Endothelial cell of umbilical vein (primary cell): ENCODE data around the gene ARPP19. TPM values are rescaled to one million over a fixed set of nuclear protein-coding genes. Genes with fewer than 3 reads are reported as not detected.

ENCODE experiments used
- BruUV-seq: library from RNA; stranded (reverse); fragments of 400-500 nt; replicated peaks from 2 replicates; lab custom pipeline; 2021; lab: Mats Ljungman, UMichigan
- CTCF ChIA-PET: fragments of 300-600, 350-600 bp; sonication (Branson Sonifier 250); formaldehyde crosslinking; loops from one replicate; lab custom pipeline; 2021; ENCODE audit warnings: antibody characterized with exemption, inconsistent platforms; lab: Charles Lee
- POLR2A ChIA-PET: fragments of 300-600, 350-600 bp; sonication (Branson Sonifier 250); formaldehyde crosslinking; loops from one replicate; lab custom pipeline; 2021; ENCODE audit warnings: antibody characterized with exemption, inconsistent platforms; lab: Charles Lee
- DNase-seq: peaks from one replicate; pipeline ENCODE4 v3.0.0-alpha.2; 2011; ENCODE audit warnings: low read depth, low spot score
- FAIRE-seq: peaks from 2 replicates; lab custom pipeline; 2011; peaks lifted over from hg19 to GRCh38; lab: Jason Lieb, UNC
- H2AFZ ChIP-seq: 2 replicates; pipeline ENCODE4 v1.6.0; 2012; ENCODE audit warnings: low read depth, low read length, control low read depth, inconsistent platforms
- H3K27ac ChIP-seq: 2 replicates; pipeline ENCODE4 v1.5.1; 2011; ENCODE audit warnings: low read depth, mild to moderate bottlenecking, control low read depth, low read length, moderate library complexity; ENCODE audit not compliant: insufficient read depth
- H3K27me3 ChIP-seq, 2 experiments: 2 replicates each; pipeline versions ENCODE4 v1.6.0 to v1.6.1; 2011; ENCODE audit warnings: low read length in 2 of 2, mixed read lengths in 1 of 2; ENCODE audit not compliant: control insufficient read depth in 2 of 2, insufficient read depth in 2 of 2
- H3K36me3 ChIP-seq, 2 experiments: 2 replicates in 1 of 2; 3 replicates in 1 of 2; pipeline ENCODE4 v1.5.1; 2011; ENCODE audit warnings: low read length in 2 of 2, mild to moderate bottlenecking in 1 of 2, moderate library complexity in 1 of 2; ENCODE audit not compliant: control insufficient read depth in 2 of 2, insufficient read depth in 2 of 2; ENCODE audit errors: extremely low read depth in 1 of 2
- H3K4me1 ChIP-seq: 3 replicates; pipeline ENCODE4 v1.5.1; 2011; ENCODE audit warnings: mild to moderate bottlenecking, low read length; ENCODE audit not compliant: control insufficient read depth, insufficient read depth; ENCODE audit errors: extremely low read depth
- H3K4me2 ChIP-seq: 2 replicates; pipeline ENCODE4 v1.6.1; 2011; ENCODE audit warnings: low read length, control low read depth, mixed read lengths; ENCODE audit not compliant: insufficient read depth
- H3K4me3 ChIP-seq, 3 experiments: fragments of 200-600 bp in 1 of 3; sonication (generic), shearing (Covaris generic) in 1 of 3; replicated peaks in 1 of 3; 2 replicates each; pipeline ENCODE4 v1.5.1; 2011 to 2016; ENCODE audit warnings: control low read depth in 3 of 3, low read length in 3 of 3, mild to moderate bottlenecking in 2 of 3, inconsistent platforms in 1 of 3, low read depth in 1 of 3, moderate library complexity in 1 of 3; ENCODE audit not compliant: insufficient read depth in 1 of 3
- H3K79me2 ChIP-seq: 2 replicates; pipeline ENCODE4 v1.6.0; 2012; ENCODE audit warnings: low read length, inconsistent platforms; ENCODE audit not compliant: control insufficient read depth, insufficient read depth
- H3K9ac ChIP-seq: replicated peaks from 2 replicates; pipeline ENCODE3; 2011; ENCODE audit warnings: low read length, control low read depth; ENCODE audit not compliant: insufficient read depth; ENCODE audit errors: extremely low read depth
- H3K9me1 ChIP-seq: replicated peaks from 3 replicates; pipeline ENCODE4 v1.6.0; 2011; ENCODE audit warnings: mild to moderate bottlenecking, low read length; ENCODE audit not compliant: control insufficient read depth, insufficient read depth; ENCODE audit errors: extremely low read depth
- H3K9me3 ChIP-seq: replicated peaks from 2 replicates; pipeline ENCODE4 v1.5.1; 2012; ENCODE audit warnings: low read length, inconsistent platforms; ENCODE audit not compliant: control insufficient read depth, insufficient read depth
- H4K20me1 ChIP-seq: replicated peaks from 2 replicates; pipeline ENCODE3; 2011; ENCODE audit warnings: mild to moderate bottlenecking, low read length; ENCODE audit not compliant: control insufficient read depth, insufficient read depth; ENCODE audit errors: extremely low read depth
- CTCF ChIP-seq, 2 donors: IDR thresholded peaks; 1 replicate in 1 of 2; 2 replicates in 1 of 2; pipeline ENCODE4 v1.5.1; 2011; ENCODE audit warnings: low read length in 2 of 2, mild to moderate bottlenecking in 2 of 2, moderate library complexity in 2 of 2, control low read depth in 1 of 2, inconsistent platforms in 1 of 2, low read depth in 1 of 2; ENCODE audit not compliant: insufficient read depth in 1 of 2; ENCODE audit errors: extremely low read depth in 1 of 2
- FOS ChIP-seq: IDR thresholded peaks from 2 replicates; pipeline ENCODE4 v1.6.1; 2011; ENCODE audit warnings: mild to moderate bottlenecking, low read length, moderate library complexity, borderline replicate concordance; ENCODE audit not compliant: insufficient read depth
- POLR2A ChIP-seq: IDR thresholded peaks from 2 replicates; pipeline ENCODE4 v1.6.1; 2012; ENCODE audit warnings: low read depth, mild to moderate bottlenecking, control low read depth, low read length
- dilution Hi-C: fragments of 300-500 bp; cut with MboI; formaldehyde crosslinking; loops from one replicate; pipeline ENCODE4 v1.15.0; 2019; ENCODE audit warnings: low sequenced_read_pairs; ENCODE audit not compliant: extremely low pct_ligation_motif_present
- intact Hi-C: fragments of 100-400 bp; cut with micrococcal nuclease; formaldehyde crosslinking; loops from one replicate; pipeline ENCODE4 v1.10.0; 2022
- polyA plus RNA-seq, 4 experiments: library from polyadenylated mRNA; depleted of rRNA in 3 of 4; stranded (reverse) in 3 of 4; unstranded in 1 of 4; fragments of >200 nt; gene quantifications; 2 replicates each; pipeline versions ENCODE4 v1.2.1 to v1.2.3, GENCODE V29; 2011 to 2012; ENCODE audit warnings: missing spikeins in 1 of 4
- total RNA-seq: library from RNA; stranded (reverse); gene quantifications from 2 replicates; pipeline ENCODE4 v1.2.3, GENCODE V29; 2021
- TF ChIP-seq, protein P1 (sequence below): IDR thresholded peaks from 2 replicates; pipeline ENCODE4 v1.6.1; 2011; ENCODE audit not compliant: insufficient read depth, insufficient read length

The ARPP19 gene
- total and polyA plus RNA-seq, 2 donors (not counting 3 experiments of a cell fraction or from before 2014, with no cell fraction given) = 47.1 to 191 TPM

DNA sequence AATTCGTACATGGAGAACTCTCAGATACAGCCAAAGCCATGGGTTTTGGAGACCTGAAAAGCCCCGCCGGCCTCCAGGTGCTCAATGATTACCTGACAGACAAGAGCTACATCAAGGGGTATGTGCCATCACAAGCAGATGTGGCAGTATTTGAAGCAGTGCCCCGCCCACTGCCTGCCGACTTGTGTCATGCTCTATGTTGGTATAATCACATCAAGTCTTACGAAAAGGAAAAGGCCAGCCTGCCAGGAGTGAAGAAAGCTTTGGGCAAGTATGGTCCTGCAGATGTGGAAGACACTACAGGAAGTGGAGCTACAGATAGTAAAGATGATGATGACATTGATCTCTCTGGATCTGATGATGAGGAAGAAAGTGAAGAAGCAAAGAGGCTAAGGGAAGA lies 63.7 kb downstream of the ARPP19 start:
- no peak overlapping the region for H3K9ac ChIP-seq
- ChIA-PET CTCF (interaction anchor here (1.2 kb wide), 1 partner anchor 8 kb away, joined by 3 read pairs; no protein-coding TSS in a partner anchor), POLR2A (no interaction called here)
- H3K9me1 ChIP-seq = peaks cover 2% of the 10 kb centered on the region
- peaks cover 4% of the 10 kb centered on the region for H4K20me1 ChIP-seq
- dilution Hi-C loops (no loop called here), intact Hi-C loops (no loop called here)
- no peak for DNase-seq
- H2AFZ ChIP-seq = no peak overlapping the region
- BruUV-seq = no TSS peak
- no peaks in the 10 kb centered on the region for H3K4me1 ChIP-seq
- TF ChIP-seq FOS (no peak), POLR2A (no peak), CTCF (IDR thresholded peaks at IDR 0.05; ENCODE audit: extremely low read depth in 1 of 2, insufficient read depth in 1 of 2, low read depth in 1 of 2, low read length in 2 of 2) (no peak)
- TF ChIP-seq, protein P1, sequence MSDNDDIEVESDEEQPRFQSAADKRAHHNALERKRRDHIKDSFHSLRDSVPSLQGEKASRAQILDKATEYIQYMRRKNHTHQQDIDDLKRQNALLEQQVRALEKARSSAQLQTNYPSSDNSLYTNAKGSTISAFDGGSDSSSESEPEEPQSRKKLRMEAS = no peak
- FAIRE-seq = no peak
- no peak overlapping the region for H3K27ac ChIP-seq
- H3K36me3 ChIP-seq = no peaks in the 10 kb centered on the region
- no peaks in the 10 kb centered on the region for H3K9me3 ChIP-seq
- no peak overlapping the region for H3K4me3 ChIP-seq
- no peaks in the 10 kb centered on the region for H3K27me3 ChIP-seq
- no peak overlapping the region for H3K4me2 ChIP-seq
- peaks cover 87% of the 10 kb centered on the region for H3K79me2 ChIP-seq

DNA sequence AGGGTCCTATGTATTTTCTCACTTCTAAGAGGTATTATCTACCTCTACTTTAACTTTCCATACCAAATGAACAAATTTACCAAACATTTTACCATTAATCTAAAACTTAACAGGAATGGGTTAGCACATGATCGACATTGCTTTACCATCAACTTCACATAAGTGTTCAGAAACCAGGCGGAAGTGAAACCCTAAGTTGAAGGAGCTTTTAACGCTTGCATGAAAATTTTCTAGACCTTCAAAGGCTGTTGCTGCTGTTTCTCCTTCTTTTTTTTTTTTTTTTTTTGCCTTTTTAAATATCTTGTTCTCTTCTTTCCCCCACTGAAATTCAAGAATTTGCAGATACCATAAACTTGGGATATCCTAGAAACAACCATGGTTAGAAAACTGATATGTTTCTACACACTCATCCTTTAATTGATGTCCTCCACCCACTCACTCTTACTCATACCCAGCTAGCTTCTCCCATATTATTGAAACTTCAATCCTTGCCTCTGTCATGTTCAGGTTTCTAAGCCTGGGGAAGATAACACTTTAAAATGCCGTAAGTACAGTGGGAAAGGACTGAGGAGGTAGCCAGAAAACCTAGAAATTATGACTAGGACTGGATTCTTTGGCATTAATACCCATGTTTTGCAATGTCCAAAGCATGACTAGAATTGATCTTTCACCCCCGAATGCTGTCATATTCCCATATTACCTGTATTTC lies 64.9 kb downstream of the ARPP19 start:
- DNase-seq (no peak), FAIRE-seq (no peak)
- H3K27ac ChIP-seq = no peak overlapping the region

More for the DNA sequence above, 64.9 kb downstream of the ARPP19 start:
- no peak overlapping the region for H2AFZ ChIP-seq
- BruUV-seq = no TSS peak
- H3K4me1 ChIP-seq = peaks cover 3% of the 10 kb centered on the region
- no peak for TF ChIP-seq FOS
- TF ChIP-seq, protein P1 = no peak
- peaks cover 2% of the 10 kb centered on the region for H3K9me1 ChIP-seq
- H3K79me2 ChIP-seq = peaks cover 86% of the 10 kb centered on the region
- no peak overlapping the region for H3K4me3 ChIP-seq
- H3K9me3 ChIP-seq = no peaks in the 10 kb centered on the region
- H3K9ac ChIP-seq = no peak overlapping the region
- CTCF ChIA-PET = interaction anchor here (1.6 kb wide), 1 partner anchor 19 kb away, joined by 8 read pairs; no protein-coding TSS in a partner anchor
- no peaks in the 10 kb centered on the region for H3K36me3 ChIP-seq
- H4K20me1 ChIP-seq = peaks cover 3% of the 10 kb centered on the region
- no peaks in the 10 kb centered on the region for H3K27me3 ChIP-seq
- POLR2A ChIA-PET = no interaction called here
- H3K4me2 ChIP-seq = no peak overlapping the region
- intact Hi-C loops (no loop called here), dilution Hi-C loops (no loop called here)
